ENCODE results near the gene LCN12. TPM values are rescaled to one million over a fixed set of nuclear protein-coding genes. Genes with fewer than 3 reads are reported as not detected.

LCN12 gene
- total RNA-seq, 1 donor from 2014 or later, result 1.2 TPM

DNA sequence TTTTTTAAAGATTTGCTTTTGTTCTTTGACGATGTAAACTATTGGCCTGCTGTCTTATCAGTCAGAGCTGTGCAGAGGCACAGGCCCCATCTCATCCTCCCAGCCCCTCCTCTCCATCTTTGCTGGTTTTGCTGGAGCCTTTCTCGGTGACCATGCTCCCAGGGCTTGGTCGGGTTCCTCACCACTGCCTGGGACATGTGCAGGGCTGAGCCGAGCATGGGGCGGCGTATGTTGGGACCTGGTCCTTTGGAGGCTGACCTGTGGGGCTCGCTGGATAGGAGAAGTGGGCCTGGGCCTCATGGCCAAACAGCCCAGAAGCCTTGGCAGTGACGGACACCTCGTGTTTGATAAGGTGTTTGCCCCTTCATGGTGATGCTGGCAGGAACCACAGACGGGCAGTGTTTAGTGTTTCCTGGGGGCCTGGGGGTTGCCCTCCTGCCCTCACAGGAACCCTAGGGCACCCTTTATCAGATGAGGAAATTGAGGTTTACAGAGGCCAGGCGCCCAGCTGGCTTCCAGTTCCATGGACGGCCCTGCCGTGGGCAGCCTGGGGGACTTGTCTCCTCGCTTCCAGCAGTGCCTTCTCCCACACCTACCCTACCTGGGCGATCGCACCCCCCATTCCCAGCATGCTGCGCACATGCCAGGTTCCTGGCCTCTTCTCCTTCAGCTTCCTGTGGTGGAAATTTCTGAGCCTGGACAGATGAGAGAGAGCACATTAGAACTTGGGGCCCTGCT is 38.2 kb upstream of the LCN12 start:
- no peak for DNase-seq (ENCODE audit: low read depth)
- TF ChIP-seq CTCF (conservative IDR thresholded peaks at IDR 0.05; ENCODE audit: low read depth, low read length), result no peak

GRCh38 chr9:136915632-136916329 is 36.3 kb upstream of the LCN12 start:
- TF ChIP-seq CTCF (conservative IDR thresholded peaks at IDR 0.05; ENCODE audit: low read depth, low read length), result no peak
- no peak for DNase-seq (ENCODE audit: low read depth)
- H3K4me3 ChIP-seq (ENCODE audit: low read depth, low read length), result no peak overlapping the region

More for the DNA sequence above, 38.2 kb upstream of the LCN12 start:
- no peak overlapping the region for H3K4me3 ChIP-seq (ENCODE audit: low read depth, low read length)

GRCh38 chr9:136916330-136917184 is 35.5 kb upstream of the LCN12 start:
- H3K4me3 ChIP-seq (ENCODE audit: low read depth, low read length), result no peak overlapping the region
- TF ChIP-seq CTCF (conservative IDR thresholded peaks at IDR 0.05; ENCODE audit: low read depth, low read length), result no peak
- DNase-seq (ENCODE audit: low read depth), result no peak

DNA sequence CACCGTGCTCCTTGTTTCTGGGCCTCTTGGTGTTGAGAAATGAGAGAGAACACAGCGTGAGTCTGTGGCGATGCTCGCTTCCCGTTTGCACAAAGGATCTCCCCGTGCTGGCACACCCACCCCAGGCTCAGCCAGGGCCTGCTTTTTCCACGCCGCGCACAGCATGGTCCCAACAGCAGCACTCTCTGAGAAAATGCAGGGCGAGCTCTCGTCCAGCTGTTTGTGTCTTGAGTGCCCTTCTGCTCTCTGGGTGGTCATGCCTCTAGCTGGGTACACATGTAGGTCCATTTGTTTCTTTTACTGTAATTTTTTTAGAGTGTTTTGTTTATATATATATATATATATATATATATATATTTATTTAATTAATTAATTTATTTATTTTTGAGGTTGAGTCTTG is 34.2 kb upstream of the LCN12 start:
- H3K4me3 ChIP-seq (ENCODE audit: low read depth, low read length), result no peak overlapping the region
- no peak for DNase-seq (ENCODE audit: low read depth)
- TF ChIP-seq CTCF (conservative IDR thresholded peaks at IDR 0.05; ENCODE audit: low read depth, low read length), result no peak

DNA sequence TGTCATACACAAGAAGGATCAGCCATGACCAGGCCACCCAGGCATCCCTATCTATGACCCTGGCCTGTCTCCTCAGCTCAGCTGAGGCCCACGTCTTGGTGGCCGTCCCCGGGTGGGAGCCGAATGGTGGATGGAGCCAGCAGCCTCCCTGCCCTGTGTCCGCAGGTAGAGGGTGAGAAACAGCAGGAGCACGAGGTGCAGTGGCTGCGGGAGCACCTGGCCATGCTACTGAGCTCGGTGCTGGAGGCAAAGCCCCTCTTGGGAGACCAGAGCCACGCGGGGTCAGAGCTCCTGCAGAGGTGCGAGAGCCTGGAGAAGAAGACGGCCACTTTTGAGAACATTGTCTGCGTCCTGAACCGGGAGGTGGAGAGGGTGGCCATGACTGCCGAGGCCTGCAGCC is 32.0 kb upstream of the LCN12 start:
- no peak for DNase-seq (ENCODE audit: low read depth)
- H3K4me3 ChIP-seq (ENCODE audit: low read depth, low read length), result no peak overlapping the region
- no peak for TF ChIP-seq CTCF (conservative IDR thresholded peaks at IDR 0.05; ENCODE audit: low read depth, low read length)

GRCh38 chr9:136920734-136921231 is 31.3 kb upstream of the LCN12 start:
- H3K4me3 ChIP-seq (ENCODE audit: low read depth, low read length), result no peak overlapping the region
- TF ChIP-seq CTCF (conservative IDR thresholded peaks at IDR 0.05; ENCODE audit: low read depth, low read length), result no peak
- DNase-seq (ENCODE audit: low read depth), result no peak

Data from epithelial cell of proximal tubule (primary cell).